Activated CD8-positive, alpha-beta memory T cell treated with anti-CD3 and anti-CD28 coated beads for 4 hours (primary cell): Measurements from ENCODE around the gene CAPZA2.
"Not testable (repeated sequence)": the region's sequence is repeated elsewhere in the genome, so short reads cannot be mapped to it uniquely, and the experiment has no call there.

Source experiments
- DNase-seq, 2 donors: peaks; one replicate each; pipeline ENCODE4 v3.0.0-alpha.2; 2020; ENCODE audit warnings: low read depth in 2 of 2

Gene CAPZA2

GRCh38 chr7:116862234-116862950, at the start of gene CAPZA2:
TSS of gene CAPZA2 (plus strand) at chr7:116862587. CDS start at chr7:116862612, 25 bp downstream.
- DNase-seq, result peak; percentile 84 to 89

- no peak for DNase-seq
Measured at GRCh38 chr7:116812860-116813259, 49.5 kb upstream of the CAPZA2 start.

GRCh38 chr7:116813371-116813770, 49.0 kb upstream of the CAPZA2 start:
- DNase-seq, result not testable (repeated sequence)

- DNase-seq, result no peak
Measured at GRCh38 chr7:116815041-116815440, 47.3 kb upstream of the CAPZA2 start.

GRCh38 chr7:116820149-116820548, 42.2 kb upstream of the CAPZA2 start:
- no peak for DNase-seq

- not testable (repeated sequence) for DNase-seq
Measured at GRCh38 chr7:116821647-116822046, 40.7 kb upstream of the CAPZA2 start.

- DNase-seq, result no peak
Measured at GRCh38 chr7:116824449-116824848, 37.9 kb upstream of the CAPZA2 start.

GRCh38 chr7:116828281-116828680, 34.1 kb upstream of the CAPZA2 start:
- DNase-seq, result no peak

GRCh38 chr7:116829041-116829440, 33.3 kb upstream of the CAPZA2 start:
- no peak for DNase-seq

- DNase-seq, result no peak
Measured at GRCh38 chr7:116829493-116829892, 32.9 kb upstream of the CAPZA2 start.

GRCh38 chr7:116832692-116833091, 29.7 kb upstream of the CAPZA2 start:
- DNase-seq, result no peak

GRCh38 chr7:116834815-116835504, 27.4 kb upstream of the CAPZA2 start:
- DNase-seq, result no peak

- DNase-seq, result no peak
Measured at GRCh38 chr7:116836048-116836447, 26.3 kb upstream of the CAPZA2 start.

GRCh38 chr7:116836911-116837310, 25.5 kb upstream of the CAPZA2 start:
- DNase-seq, result no peak

- no peak for DNase-seq
Measured at GRCh38 chr7:116837586-116837985, 24.8 kb upstream of the CAPZA2 start.

GRCh38 chr7:116840256-116840655, 22.1 kb upstream of the CAPZA2 start:
- no peak for DNase-seq

GRCh38 chr7:116842371-116842770, 20.0 kb upstream of the CAPZA2 start:
- DNase-seq, result no peak

- DNase-seq, result no peak
Measured at GRCh38 chr7:116843378-116843777, 19.0 kb upstream of the CAPZA2 start.

- DNase-seq, result no peak
Measured at GRCh38 chr7:116851175-116851574, 11.2 kb upstream of the CAPZA2 start.

GRCh38 chr7:116851671-116852070, 10.7 kb upstream of the CAPZA2 start:
- no peak for DNase-seq

- DNase-seq, result no peak
Measured at GRCh38 chr7:116854132-116854531, 8.3 kb upstream of the CAPZA2 start.

GRCh38 chr7:116857052-116857451, 5.3 kb upstream of the CAPZA2 start:
- no peak for DNase-seq

- DNase-seq, result no peak
Measured at GRCh38 chr7:116859323-116859722, 3.1 kb upstream of the CAPZA2 start.
